Erythroblast (primary cell): ENCODE measurements around the gene ARL15.
"Not testable (repeated sequence)": the region's sequence is repeated elsewhere in the genome, so short reads cannot be mapped to it uniquely, and the experiment has no call there.

Experiments
- DNase-seq, 2 experiments: peaks; one replicate each; lab custom pipeline; 2025; lab: John Stamatoyannopoulos, UW
- GATA1 ChIP-seq: IDR thresholded peaks from 2 replicates; pipeline ENCODE4 v1.6.1; 2011; ENCODE audit warnings: low read depth, mild to moderate bottlenecking, control low read depth, low read length, moderate library complexity
- POLR2A ChIP-seq: IDR thresholded peaks from 2 replicates; pipeline ENCODE4 v1.6.1; 2011; ENCODE audit warnings: mild to moderate bottlenecking, low read length

The ARL15 gene

DNA sequence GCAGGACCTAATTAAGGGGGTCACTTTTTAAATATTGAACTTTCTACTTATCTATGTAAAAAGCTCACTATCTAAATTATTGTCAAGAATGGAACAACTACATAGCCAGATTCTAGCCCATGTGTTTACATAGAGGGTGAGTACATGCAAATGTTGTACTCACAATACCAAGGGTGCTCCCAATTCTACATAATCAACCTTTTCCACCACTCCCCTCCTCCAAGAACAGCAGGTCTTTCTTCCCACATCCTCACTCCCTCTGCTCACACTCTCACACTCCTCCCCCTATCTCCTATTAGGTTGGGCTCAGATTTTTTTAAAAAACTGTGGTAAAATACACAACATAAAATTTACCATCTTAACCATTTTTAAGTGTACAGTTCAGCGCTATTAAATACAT is 325.4 kb downstream of the ARL15 start:
- DNase-seq = no peak
- no peak for TF ChIP-seq GATA1
- TF ChIP-seq POLR2A = no peak

DNA sequence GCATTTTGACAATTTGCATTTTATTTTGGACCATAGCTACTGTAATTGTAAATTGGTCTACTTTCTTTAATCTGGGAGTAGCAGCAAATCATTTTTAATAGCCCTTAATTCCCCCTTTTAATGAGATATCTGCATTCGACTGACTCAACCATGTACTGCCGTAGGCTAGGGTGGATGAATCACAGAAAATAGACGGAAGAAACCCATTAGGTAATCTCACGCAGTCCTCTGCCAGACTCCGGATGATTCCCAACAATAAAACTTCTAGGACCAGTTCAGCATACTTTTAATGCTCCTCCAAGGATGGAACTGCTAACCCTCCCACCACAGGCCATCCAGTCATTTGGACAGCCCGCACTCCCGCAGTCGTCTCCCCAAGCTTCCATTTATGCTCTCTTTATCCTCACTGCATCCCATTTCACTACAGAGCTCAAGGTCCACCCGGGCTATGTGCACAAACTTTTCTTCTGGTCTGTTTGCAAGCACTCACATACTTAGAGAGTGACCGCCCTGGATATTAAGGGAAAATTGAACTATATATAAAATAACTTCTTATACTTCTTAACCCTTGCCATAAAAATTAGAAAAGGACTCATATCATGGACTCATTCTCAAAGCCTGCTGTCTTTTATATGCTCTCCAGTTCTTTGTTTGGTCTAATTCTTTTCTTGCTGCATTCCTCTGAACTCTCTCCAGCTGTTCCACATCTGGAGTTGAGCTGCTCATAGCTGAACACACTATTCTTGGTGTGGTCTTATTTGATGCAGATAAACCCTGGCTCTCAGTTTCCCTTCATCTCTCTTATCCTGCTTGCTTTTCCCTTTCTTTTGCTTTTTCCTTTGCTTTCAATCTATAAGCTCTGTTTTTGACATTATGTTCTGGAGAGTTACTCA is 326.6 kb downstream of the ARL15 start:
- TF ChIP-seq GATA1 (no peak), POLR2A (no peak)
- DNase-seq = no peak

DNA sequence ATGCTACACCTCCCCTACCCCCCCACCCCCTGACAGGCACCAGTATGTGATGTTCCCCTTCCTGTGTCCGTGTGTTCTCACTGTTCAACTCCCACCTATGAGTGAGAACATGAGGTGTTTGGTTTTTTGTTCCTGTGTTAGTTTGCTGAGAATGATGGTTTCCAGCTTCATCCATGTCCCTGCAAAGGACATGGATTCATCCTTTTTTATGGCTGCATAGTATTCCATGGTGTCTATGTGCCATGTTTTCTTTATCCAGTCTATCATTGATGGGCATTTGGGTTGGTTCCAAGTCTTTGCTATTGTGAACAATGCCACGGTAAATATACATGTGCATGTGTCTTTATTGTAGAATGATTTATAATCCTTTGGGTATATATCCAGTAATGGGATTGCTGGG is 328.1 kb downstream of the ARL15 start:
- not testable (repeated sequence) for DNase-seq

DNA sequence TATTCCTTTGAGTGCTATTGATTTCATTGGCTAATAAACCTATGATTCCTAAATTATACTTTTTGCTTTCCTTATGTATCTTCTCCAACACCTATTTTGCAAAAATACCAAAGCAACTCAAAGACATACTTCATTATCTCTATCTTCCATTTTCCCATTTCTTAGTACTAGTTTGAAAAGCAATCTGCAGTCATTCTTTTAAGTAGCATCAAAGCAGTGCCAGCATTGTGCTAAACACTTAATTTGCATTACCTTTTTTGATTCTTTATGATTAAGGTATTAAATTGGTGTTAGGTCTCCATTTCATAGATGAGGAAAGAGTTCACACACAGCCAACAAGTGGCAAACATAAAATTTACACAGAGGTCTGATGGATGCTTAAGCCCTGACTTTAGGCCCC is 330.3 kb downstream of the ARL15 start:
- TF ChIP-seq POLR2A (no peak), GATA1 (no peak)

DNA sequence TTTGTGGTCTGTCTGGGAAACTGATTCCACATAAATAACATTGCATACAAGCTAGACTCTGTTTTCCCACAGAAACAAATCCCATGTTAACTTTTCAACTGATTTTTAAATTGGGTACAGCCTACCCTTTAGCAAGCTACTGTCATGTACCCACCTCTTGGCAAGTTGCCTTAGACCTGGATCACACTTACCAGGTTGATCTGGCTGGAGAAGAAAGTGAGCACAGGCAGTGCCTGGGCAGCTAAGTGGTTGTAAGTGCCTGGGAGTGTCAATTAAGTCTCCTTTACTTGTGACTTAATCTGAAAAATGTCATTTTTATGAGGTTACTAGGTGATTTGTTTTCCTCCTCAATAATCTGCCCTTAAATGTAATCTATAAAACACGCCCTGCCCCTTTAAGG is 336.4 kb downstream of the ARL15 start:
- no peak for DNase-seq
- TF ChIP-seq GATA1 (no peak), POLR2A (no peak)

More for the DNA sequence above, 330.3 kb downstream of the ARL15 start:
- DNase-seq = no peak

DNA sequence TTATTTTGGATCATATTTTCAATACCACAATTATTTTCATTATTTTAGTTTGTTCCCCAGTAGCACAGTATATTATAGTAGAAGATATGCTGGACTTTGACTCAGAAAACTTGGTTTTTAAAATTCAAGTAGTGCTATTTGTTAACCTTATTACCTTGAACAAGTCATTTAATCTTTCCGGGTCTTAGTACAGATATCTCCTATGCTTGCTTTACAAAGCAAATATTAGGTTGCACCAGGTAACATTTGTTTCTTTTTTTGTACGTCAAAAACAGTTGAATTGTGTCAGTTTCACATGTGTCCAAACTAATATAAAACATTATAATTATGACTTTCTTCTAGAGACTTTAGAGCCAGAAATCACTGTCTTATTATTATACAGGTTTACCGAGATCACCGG is 338.1 kb downstream of the ARL15 start:
- TF ChIP-seq GATA1 (no peak), POLR2A (no peak)
- no peak for DNase-seq

DNA sequence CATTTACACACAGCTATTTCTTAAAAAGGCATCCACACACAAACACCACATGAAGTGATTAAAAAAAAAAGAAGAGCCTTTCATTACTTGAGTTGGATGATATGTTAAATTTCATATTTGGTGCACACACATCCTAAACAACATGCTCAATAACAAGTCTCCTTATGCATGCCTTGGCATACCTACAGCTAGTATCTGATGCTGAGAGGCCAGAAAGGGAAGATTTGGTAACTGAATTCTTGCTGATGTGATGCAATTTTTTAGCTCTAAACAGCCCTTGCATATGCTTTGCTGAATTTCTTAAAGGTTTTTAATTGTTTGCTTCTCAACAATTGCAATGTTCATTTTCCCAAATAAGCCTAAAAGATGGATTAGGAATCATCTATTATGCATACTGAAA is 338.8 kb downstream of the ARL15 start:
- DNase-seq = no peak
- TF ChIP-seq POLR2A = no peak
- TF ChIP-seq GATA1 = no peak

DNA sequence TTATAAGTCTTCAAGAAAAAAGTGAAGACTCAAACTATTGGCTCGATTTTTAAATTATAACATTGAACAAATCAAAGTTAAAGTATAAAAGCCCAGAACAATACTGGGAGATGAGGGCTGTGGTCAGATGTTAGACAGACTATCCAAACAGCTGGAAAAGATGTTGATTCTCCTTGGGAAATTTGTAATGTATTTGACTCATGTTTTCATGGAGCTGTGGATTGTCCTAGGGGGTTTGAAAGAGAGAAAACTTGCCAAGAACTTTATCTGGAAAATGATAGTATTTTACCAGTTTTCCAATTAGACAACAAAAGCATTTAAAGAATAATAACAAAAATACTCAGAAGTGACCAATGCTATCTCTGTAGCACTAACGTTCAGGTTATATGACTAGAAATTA is 339.2 kb downstream of the ARL15 start:
- no peak for TF ChIP-seq POLR2A
- no peak for TF ChIP-seq GATA1
- no peak for DNase-seq

DNA sequence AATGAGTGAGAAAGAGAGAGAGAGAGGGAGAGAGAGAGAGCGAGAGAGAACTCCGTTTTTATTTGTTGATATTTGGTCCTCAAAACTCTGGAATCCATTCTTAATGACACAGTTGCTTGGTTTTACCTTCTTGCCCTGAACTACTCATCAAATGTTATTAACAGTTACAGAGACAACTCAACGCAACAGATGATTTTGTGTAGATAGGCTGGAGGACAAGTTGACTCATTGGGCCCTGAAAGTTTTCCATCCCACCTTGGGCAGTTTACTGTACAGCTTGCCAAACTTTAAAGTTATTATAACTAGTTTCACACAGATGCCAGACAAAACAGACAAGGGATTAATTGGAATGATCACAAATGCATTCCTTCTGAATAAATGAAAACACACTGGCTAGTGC is 339.9 kb downstream of the ARL15 start:
- no peak for TF ChIP-seq GATA1
- TF ChIP-seq POLR2A = no peak
- peak in 1 of 2 experiments; percentile 8 for DNase-seq

DNA sequence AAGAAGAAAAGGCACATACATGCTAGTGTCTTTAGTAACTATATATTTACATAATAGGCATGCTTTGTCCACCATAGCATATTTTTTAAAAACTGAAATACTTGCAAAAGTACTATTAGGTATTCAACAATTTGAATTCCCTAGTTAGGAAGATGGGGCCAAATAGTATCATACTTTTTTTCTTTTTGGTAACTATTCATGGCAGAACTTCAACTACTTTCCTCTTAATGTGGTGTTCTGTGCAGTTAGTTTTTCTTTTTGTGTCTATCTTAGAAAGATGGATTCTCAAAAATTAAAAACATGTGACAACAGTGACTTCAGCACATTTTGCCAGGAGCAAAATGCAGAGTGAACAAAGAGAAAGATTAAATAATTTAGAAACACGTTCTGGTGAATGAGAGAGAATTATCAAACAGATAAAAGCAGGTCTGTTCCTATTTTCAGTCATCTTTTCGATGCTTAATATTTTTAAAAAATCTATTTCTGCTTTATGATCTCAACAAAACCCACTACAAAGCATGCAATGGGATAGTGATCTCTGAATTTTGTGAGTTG is 341.1 kb downstream of the ARL15 start:
- no peak for DNase-seq
- TF ChIP-seq GATA1 (no peak), POLR2A (no peak)

DNA sequence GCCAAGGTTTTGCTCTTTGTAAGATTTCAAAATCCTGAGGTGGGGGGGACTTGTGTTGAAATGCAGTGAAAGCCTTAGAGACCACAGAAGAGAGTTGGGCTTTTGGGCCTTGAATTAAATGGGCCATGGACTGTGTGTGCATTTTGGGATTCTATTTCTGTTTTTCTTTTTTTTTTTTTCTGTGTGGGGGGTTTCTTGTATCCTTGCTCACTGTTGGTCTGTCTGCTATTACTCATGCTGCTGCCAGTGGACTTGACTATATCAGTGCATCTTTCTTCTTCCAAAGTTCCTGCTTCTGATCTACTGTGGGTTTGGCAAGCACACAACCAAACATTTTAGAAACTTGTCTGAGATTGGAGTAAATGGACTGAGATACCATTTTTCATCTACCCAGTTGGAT is 344.9 kb downstream of the ARL15 start:
- DNase-seq = no peak
- no peak for TF ChIP-seq POLR2A
- no peak for TF ChIP-seq GATA1

DNA sequence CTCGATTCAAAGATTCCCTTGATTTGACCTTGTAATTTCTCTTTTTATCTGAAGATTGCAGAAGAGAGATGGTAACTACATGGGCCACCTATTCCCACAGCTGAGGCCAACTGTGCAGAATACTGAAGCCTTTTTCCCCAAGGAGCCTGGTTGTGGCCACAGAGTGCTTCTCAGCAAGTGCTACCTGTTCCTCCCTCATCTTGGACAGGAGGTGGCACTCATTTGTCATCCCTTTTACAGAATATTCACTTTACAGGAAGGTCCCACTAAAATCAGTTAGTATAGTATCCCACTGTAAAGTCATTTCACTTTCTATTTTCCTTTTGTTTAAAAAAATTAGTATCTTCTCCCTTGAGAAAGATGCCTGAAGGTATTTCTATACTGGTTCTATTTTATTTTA is 346.4 kb downstream of the ARL15 start:
- peak in 1 of 2 experiments; percentile 2 for DNase-seq
- TF ChIP-seq POLR2A (no peak), GATA1 (no peak)

DNA sequence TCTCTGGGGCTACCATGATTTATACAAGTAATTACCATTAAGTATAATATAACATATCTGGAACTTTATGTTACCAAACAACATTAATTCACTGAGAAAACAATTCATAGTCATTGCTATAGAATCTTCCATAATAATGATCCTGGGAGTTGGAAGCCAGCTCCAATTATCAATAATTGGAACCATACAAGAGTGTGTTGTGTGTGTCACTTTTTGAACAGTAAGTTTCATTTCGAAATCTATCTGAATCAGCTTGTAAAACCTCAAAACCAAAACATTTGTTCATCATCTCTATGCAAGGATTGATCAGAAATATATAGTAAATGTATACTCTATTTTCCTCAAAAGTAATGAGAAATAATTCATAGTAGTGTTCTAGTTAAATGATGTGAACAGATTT is 348.1 kb downstream of the ARL15 start:
- TF ChIP-seq GATA1 = no peak
- TF ChIP-seq POLR2A = no peak
- DNase-seq = no peak

DNA sequence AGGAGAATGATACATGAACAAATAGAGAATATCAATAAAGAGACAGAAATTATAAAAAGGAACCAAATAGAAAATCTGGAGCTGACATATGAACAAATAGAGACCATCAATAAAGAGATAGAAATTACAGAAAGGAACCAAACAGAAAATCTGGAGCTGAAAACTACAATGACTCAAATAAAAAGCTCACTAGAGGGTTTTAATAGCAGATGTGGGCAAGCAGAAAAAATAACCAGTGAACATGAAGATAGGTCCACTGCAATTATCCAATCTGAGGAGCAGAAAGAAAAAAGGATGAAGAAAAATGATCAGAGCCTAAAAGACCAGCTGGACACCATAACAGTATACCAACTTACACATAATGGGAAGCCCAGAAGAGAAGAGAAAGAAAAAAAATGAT is 353.7 kb downstream of the ARL15 start:
- TF ChIP-seq POLR2A (no peak), GATA1 (no peak)
- no peak for DNase-seq

DNA sequence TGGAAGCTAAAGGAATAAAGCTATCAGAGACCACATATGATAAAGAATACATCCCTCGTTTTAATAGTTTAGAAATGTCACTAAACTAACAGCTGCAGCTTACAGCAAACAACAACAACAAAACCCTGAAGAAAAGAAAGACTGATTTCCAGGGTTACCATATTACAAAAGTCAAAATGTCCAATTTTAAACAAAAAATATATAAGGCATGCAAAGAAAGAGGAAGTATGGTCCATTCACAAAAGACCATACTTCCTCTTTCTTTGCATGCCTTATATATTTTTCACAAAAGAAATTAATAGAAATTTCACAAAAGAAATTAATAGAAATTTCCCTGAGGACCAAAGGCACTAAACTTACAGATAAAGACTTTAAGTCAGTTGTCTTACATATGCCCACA is 354.2 kb downstream of the ARL15 start:
- DNase-seq = no peak
- no peak for TF ChIP-seq GATA1
- no peak for TF ChIP-seq POLR2A
